Endothelial cell of umbilical vein (primary cell): ENCODE data around the gene DHDH. TPM values are rescaled to one million over a fixed set of nuclear protein-coding genes. Genes with fewer than 3 reads are reported as not detected.
A peak's percentile ranks its signal among the peaks of the same experiment; 100 is the strongest.
"Not testable (repeated sequence)": the region's sequence is repeated elsewhere in the genome, so short reads cannot be mapped to it uniquely, and the experiment has no call there.

ENCODE experiments used
- BruUV-seq: library from RNA; stranded (reverse); fragments of 400-500 nt; replicated peaks from 2 replicates; lab custom pipeline; 2021; lab: Mats Ljungman, UMichigan
- CTCF ChIA-PET: fragments of 300-600, 350-600 bp; sonication (Branson Sonifier 250); formaldehyde crosslinking; loops from one replicate; lab custom pipeline; 2021; ENCODE audit warnings: antibody characterized with exemption, inconsistent platforms; lab: Charles Lee
- POLR2A ChIA-PET: fragments of 300-600, 350-600 bp; sonication (Branson Sonifier 250); formaldehyde crosslinking; loops from one replicate; lab custom pipeline; 2021; ENCODE audit warnings: antibody characterized with exemption, inconsistent platforms; lab: Charles Lee
- DNase-seq: peaks from one replicate; pipeline ENCODE4 v3.0.0-alpha.2; 2011; ENCODE audit warnings: low read depth, low spot score
- FAIRE-seq: peaks from 2 replicates; lab custom pipeline; 2011; peaks lifted over from hg19 to GRCh38; lab: Jason Lieb, UNC
- H2AFZ ChIP-seq: 2 replicates; pipeline ENCODE4 v1.6.0; 2012; ENCODE audit warnings: low read depth, low read length, control low read depth, inconsistent platforms
- H3K27ac ChIP-seq: 2 replicates; pipeline ENCODE4 v1.5.1; 2011; ENCODE audit warnings: low read depth, mild to moderate bottlenecking, control low read depth, low read length, moderate library complexity; ENCODE audit not compliant: insufficient read depth
- H3K27me3 ChIP-seq, 2 experiments: 2 replicates each; pipeline versions ENCODE4 v1.6.0 to v1.6.1; 2011; ENCODE audit warnings: low read length in 2 of 2, mixed read lengths in 1 of 2; ENCODE audit not compliant: control insufficient read depth in 2 of 2, insufficient read depth in 2 of 2
- H3K36me3 ChIP-seq, 2 experiments: 2 replicates in 1 of 2; 3 replicates in 1 of 2; pipeline ENCODE4 v1.5.1; 2011; ENCODE audit warnings: low read length in 2 of 2, mild to moderate bottlenecking in 1 of 2, moderate library complexity in 1 of 2; ENCODE audit not compliant: control insufficient read depth in 2 of 2, insufficient read depth in 2 of 2; ENCODE audit errors: extremely low read depth in 1 of 2
- H3K4me1 ChIP-seq: 3 replicates; pipeline ENCODE4 v1.5.1; 2011; ENCODE audit warnings: mild to moderate bottlenecking, low read length; ENCODE audit not compliant: control insufficient read depth, insufficient read depth; ENCODE audit errors: extremely low read depth
- H3K4me2 ChIP-seq: 2 replicates; pipeline ENCODE4 v1.6.1; 2011; ENCODE audit warnings: low read length, control low read depth, mixed read lengths; ENCODE audit not compliant: insufficient read depth
- H3K4me3 ChIP-seq, 3 experiments: fragments of 200-600 bp in 1 of 3; sonication (generic), shearing (Covaris generic) in 1 of 3; replicated peaks in 1 of 3; 2 replicates each; pipeline ENCODE4 v1.5.1; 2011 to 2016; ENCODE audit warnings: control low read depth in 3 of 3, low read length in 3 of 3, mild to moderate bottlenecking in 2 of 3, inconsistent platforms in 1 of 3, low read depth in 1 of 3, moderate library complexity in 1 of 3; ENCODE audit not compliant: insufficient read depth in 1 of 3
- H3K79me2 ChIP-seq: 2 replicates; pipeline ENCODE4 v1.6.0; 2012; ENCODE audit warnings: low read length, inconsistent platforms; ENCODE audit not compliant: control insufficient read depth, insufficient read depth
- H3K9ac ChIP-seq: replicated peaks from 2 replicates; pipeline ENCODE3; 2011; ENCODE audit warnings: low read length, control low read depth; ENCODE audit not compliant: insufficient read depth; ENCODE audit errors: extremely low read depth
- H3K9me1 ChIP-seq: replicated peaks from 3 replicates; pipeline ENCODE4 v1.6.0; 2011; ENCODE audit warnings: mild to moderate bottlenecking, low read length; ENCODE audit not compliant: control insufficient read depth, insufficient read depth; ENCODE audit errors: extremely low read depth
- H3K9me3 ChIP-seq: replicated peaks from 2 replicates; pipeline ENCODE4 v1.5.1; 2012; ENCODE audit warnings: low read length, inconsistent platforms; ENCODE audit not compliant: control insufficient read depth, insufficient read depth
- H4K20me1 ChIP-seq: replicated peaks from 2 replicates; pipeline ENCODE3; 2011; ENCODE audit warnings: mild to moderate bottlenecking, low read length; ENCODE audit not compliant: control insufficient read depth, insufficient read depth; ENCODE audit errors: extremely low read depth
- EZH2 ChIP-seq: IDR thresholded peaks from 2 replicates; pipeline ENCODE4 v1.6.1; 2012; ENCODE audit warnings: borderline replicate concordance, low read depth, mild to moderate bottlenecking, moderate library complexity, low read length, inconsistent platforms; ENCODE audit not compliant: severe bottlenecking
- FOS ChIP-seq: IDR thresholded peaks from 2 replicates; pipeline ENCODE4 v1.6.1; 2011; ENCODE audit warnings: mild to moderate bottlenecking, low read length, moderate library complexity, borderline replicate concordance; ENCODE audit not compliant: insufficient read depth
- GATA2 ChIP-seq: IDR thresholded peaks from 2 replicates; pipeline ENCODE4 v1.7.0; 2011; ENCODE audit warnings: low read depth, mild to moderate bottlenecking, moderate library complexity, mixed read lengths, low read length; ENCODE audit not compliant: insufficient read length, insufficient read depth
- JUN ChIP-seq: IDR thresholded peaks from 2 replicates; pipeline ENCODE4 v1.6.1; 2011; ENCODE audit warnings: borderline replicate concordance, low read depth; ENCODE audit not compliant: insufficient read length, insufficient read depth
- MYC ChIP-seq: IDR thresholded peaks from one replicate; pipeline ENCODE4 v1.6.1; 2011; ENCODE audit warnings: mild to moderate bottlenecking, low read depth, low read length
- POLR2A ChIP-seq: IDR thresholded peaks from 2 replicates; pipeline ENCODE4 v1.6.1; 2012; ENCODE audit warnings: low read depth, mild to moderate bottlenecking, control low read depth, low read length
- POLR2AphosphoS5 ChIP-seq: IDR thresholded peaks from 2 replicates; pipeline ENCODE4 v1.6.1; 2012; ENCODE audit warnings: low read depth, mild to moderate bottlenecking, control low read depth, low read length, moderate library complexity; ENCODE audit not compliant: insufficient read depth
- dilution Hi-C: fragments of 300-500 bp; cut with MboI; formaldehyde crosslinking; loops from one replicate; pipeline ENCODE4 v1.15.0; 2019; ENCODE audit warnings: low sequenced_read_pairs; ENCODE audit not compliant: extremely low pct_ligation_motif_present
- intact Hi-C: fragments of 100-400 bp; cut with micrococcal nuclease; formaldehyde crosslinking; loops from one replicate; pipeline ENCODE4 v1.10.0; 2022
- polyA plus RNA-seq, 4 experiments: library from polyadenylated mRNA; depleted of rRNA in 3 of 4; stranded (reverse) in 3 of 4; unstranded in 1 of 4; fragments of >200 nt; gene quantifications; 2 replicates each; pipeline versions ENCODE4 v1.2.1 to v1.2.3, GENCODE V29; 2011 to 2012; ENCODE audit warnings: missing spikeins in 1 of 4
- total RNA-seq: library from RNA; stranded (reverse); gene quantifications from 2 replicates; pipeline ENCODE4 v1.2.3, GENCODE V29; 2021
- TF ChIP-seq, protein P1 (sequence below), 2 donors: IDR thresholded peaks; 1 replicate in 1 of 2; 2 replicates in 1 of 2; pipeline ENCODE4 v1.5.1; 2011; ENCODE audit warnings: low read length in 2 of 2, mild to moderate bottlenecking in 2 of 2, moderate library complexity in 2 of 2, control low read depth in 1 of 2, inconsistent platforms in 1 of 2, low read depth in 1 of 2; ENCODE audit not compliant: insufficient read depth in 1 of 2; ENCODE audit errors: extremely low read depth in 1 of 2
- TF ChIP-seq, protein P2 (sequence below): IDR thresholded peaks from 2 replicates; pipeline ENCODE4 v1.6.1; 2011; ENCODE audit not compliant: insufficient read depth, insufficient read length

Gene DHDH
- total and polyA plus RNA-seq, 2 donors (not counting 3 experiments of a cell fraction or from before 2014, with no cell fraction given) = not detected

DNA sequence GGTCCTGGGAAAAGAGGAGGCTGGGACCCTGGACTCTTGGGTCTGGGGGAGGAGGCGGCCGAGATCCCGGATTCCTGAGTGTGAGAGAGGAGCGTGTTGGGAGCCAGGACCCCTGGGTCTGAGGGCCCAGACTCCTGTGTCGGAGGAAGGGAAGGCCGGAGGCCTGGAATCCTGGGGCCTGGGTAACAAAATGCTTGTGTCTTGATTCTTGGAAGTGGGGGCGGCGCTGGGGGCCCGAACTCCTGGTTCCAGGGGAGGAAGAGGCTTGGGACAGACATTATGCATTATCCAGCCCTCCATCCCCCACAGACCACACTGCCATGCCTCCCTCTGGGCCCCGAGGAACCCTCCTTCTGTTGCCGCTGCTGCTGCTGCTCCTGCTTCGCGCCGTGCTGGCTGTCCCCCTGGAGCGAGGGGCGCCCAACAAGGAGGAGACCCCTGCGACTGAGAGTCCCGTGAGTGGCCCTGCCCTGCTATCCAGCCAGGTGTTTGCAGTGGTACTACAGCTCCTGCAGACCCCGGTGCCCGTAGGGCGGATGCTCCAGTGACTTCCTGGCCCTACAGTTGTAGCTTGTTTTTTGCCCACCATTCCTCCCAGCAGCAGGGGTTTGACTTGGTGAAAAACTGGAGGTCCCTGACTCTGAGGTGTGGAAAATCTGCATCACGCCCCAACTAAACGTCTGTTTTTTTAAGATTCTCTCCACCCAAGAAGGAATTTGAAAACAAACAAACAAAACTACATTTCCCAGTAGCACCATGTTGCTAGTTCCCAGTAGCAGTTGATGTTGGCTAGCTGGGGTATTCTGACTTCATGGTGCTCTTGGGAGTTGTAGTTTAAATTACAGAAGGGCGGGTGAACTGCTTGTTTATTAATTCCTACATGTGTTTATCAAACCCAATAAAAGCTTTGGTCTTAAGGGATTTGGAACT, 32.8 kb upstream of the DHDH start:
- peaks cover 2 to 9% of the 10 kb centered on the region in 2 experiments for H3K36me3 ChIP-seq
- ChIA-PET POLR2A (interaction anchor here (0.5 to 2.0 kb wide), 8 partner anchors 16 to 231 kb away, joined by 3 to 13 read pairs (median 5); partner anchors contain the start of genes BAX and PPP1R15A), CTCF (interaction anchor here (0.9 to 2.6 kb wide), 15 partner anchors 14 to 113 kb away, joined by 3 to 27 read pairs (median 5); partner anchors contain the start of genes DHDH, PPP1R15A and RUVBL2)
- H3K79me2 ChIP-seq = peaks cover 12% of the 10 kb centered on the region
- peak overlapping the region; percentile 46 for H3K27ac ChIP-seq
- H4K20me1 ChIP-seq = no peaks in the 10 kb centered on the region
- H2AFZ ChIP-seq = peak overlapping the region; percentile 27
- peak; percentile 93 for FAIRE-seq
- BruUV-seq = TSS peak; percentile 73
- no peak for TF ChIP-seq EZH2
- TF ChIP-seq, protein P1, sequence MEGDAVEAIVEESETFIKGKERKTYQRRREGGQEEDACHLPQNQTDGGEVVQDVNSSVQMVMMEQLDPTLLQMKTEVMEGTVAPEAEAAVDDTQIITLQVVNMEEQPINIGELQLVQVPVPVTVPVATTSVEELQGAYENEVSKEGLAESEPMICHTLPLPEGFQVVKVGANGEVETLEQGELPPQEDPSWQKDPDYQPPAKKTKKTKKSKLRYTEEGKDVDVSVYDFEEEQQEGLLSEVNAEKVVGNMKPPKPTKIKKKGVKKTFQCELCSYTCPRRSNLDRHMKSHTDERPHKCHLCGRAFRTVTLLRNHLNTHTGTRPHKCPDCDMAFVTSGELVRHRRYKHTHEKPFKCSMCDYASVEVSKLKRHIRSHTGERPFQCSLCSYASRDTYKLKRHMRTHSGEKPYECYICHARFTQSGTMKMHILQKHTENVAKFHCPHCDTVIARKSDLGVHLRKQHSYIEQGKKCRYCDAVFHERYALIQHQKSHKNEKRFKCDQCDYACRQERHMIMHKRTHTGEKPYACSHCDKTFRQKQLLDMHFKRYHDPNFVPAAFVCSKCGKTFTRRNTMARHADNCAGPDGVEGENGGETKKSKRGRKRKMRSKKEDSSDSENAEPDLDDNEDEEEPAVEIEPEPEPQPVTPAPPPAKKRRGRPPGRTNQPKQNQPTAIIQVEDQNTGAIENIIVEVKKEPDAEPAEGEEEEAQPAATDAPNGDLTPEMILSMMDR (IDR thresholded peaks at IDR 0.05; ENCODE audit: extremely low read depth in 1 of 2, insufficient read depth in 1 of 2, low read depth in 1 of 2, low read length in 2 of 2) = no peak
- no peak for TF ChIP-seq POLR2A
- no peak for TF ChIP-seq MYC
- TF ChIP-seq FOS = no peak
- TF ChIP-seq, protein P2, sequence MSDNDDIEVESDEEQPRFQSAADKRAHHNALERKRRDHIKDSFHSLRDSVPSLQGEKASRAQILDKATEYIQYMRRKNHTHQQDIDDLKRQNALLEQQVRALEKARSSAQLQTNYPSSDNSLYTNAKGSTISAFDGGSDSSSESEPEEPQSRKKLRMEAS = no peak
- TF ChIP-seq POLR2AphosphoS5 = no peak
- TF ChIP-seq GATA2 = no peak
- TF ChIP-seq JUN = no peak
- DNase-seq = peak; percentile 29
- H3K9me1 ChIP-seq = no peaks in the 10 kb centered on the region
- intact Hi-C loops (loop anchor here (2.0 kb wide), 3 partner anchors 28 to 64 kb away; partner anchors contain the start of genes BAX, FTL and PPP1R15A), dilution Hi-C loops (no loop called here)
- peak overlapping the region; percentile 69 for H3K9ac ChIP-seq
- peak overlapping the region; percentile 62 to 84 (median 67) for H3K4me3 ChIP-seq
- no peaks in the 10 kb centered on the region for H3K27me3 ChIP-seq
- peaks cover 12% of the 10 kb centered on the region for H3K4me1 ChIP-seq
- H3K4me2 ChIP-seq = peak overlapping the region; percentile 79
- no peaks in the 10 kb centered on the region for H3K9me3 ChIP-seq

GRCh38 chr19:48902291-48902690, 31.2 kb upstream of the DHDH start:
- CTCF ChIA-PET, H4K20me1 ChIP-seq, DNase-seq, intact Hi-C loops, H3K4me3 ChIP-seq, H3K9me3 ChIP-seq, H3K27me3 ChIP-seq, H3K36me3 ChIP-seq, FAIRE-seq, H3K9ac ChIP-seq, H3K27ac ChIP-seq, dilution Hi-C loops, H2AFZ ChIP-seq, H3K4me2 ChIP-seq, H3K9me1 ChIP-seq, BruUV-seq, POLR2A ChIA-PET: not testable (repeated sequence)
- H3K79me2 ChIP-seq = peaks cover 12% of the 10 kb centered on the region
- peaks cover 12% of the 10 kb centered on the region for H3K4me1 ChIP-seq
